ENCODE data around the gene EXTL1.

Gene EXTL1

GRCh38 chr1:26025060-26025459 lies 3.5 kb downstream of the EXTL1 start:
- DNase-seq (ENCODE audit: low spot score): no peak

GRCh38 chr1:26025517-26025916 lies 3.9 kb downstream of the EXTL1 start:
- DNase-seq (ENCODE audit: low spot score): no peak

- DNase-seq (ENCODE audit: low spot score): no peak
Measured at GRCh38 chr1:26027716-26028489, 6.3 kb downstream of the EXTL1 start.

- DNase-seq (ENCODE audit: low spot score): no peak
Measured at GRCh38 chr1:26028490-26028980, 7.0 kb downstream of the EXTL1 start.

- no peak for DNase-seq (ENCODE audit: low spot score)
Measured at GRCh38 chr1:26029054-26029863, 7.7 kb downstream of the EXTL1 start.

GRCh38 chr1:26029864-26030481 lies 8.4 kb downstream of the EXTL1 start:
- DNase-seq (ENCODE audit: low spot score): no peak

- DNase-seq (ENCODE audit: low spot score): no peak
Measured at GRCh38 chr1:26031196-26031595, 9.6 kb downstream of the EXTL1 start.

GRCh38 chr1:26031611-26032220 lies 10.1 kb downstream of the EXTL1 start:
- no peak for DNase-seq (ENCODE audit: low spot score)

- no peak for DNase-seq (ENCODE audit: low spot score)
Measured at GRCh38 chr1:26032656-26033357, 11.2 kb downstream of the EXTL1 start.

GRCh38 chr1:26034504-26035202 lies 13.1 kb downstream of the EXTL1 start:
- no peak for DNase-seq (ENCODE audit: low spot score)

GRCh38 chr1:26035203-26035958 lies 13.8 kb downstream of the EXTL1 start:
- DNase-seq (ENCODE audit: low spot score): peak; percentile 91

GRCh38 chr1:26035959-26036755 lies 14.6 kb downstream of the EXTL1 start:
- DNase-seq (ENCODE audit: low spot score): peak; percentile 92

GRCh38 chr1:26036756-26037281 lies 15.2 kb downstream of the EXTL1 start:
- DNase-seq (ENCODE audit: low spot score): no peak

GRCh38 chr1:26037904-26038303 lies 16.3 kb downstream of the EXTL1 start:
- no peak for DNase-seq (ENCODE audit: low spot score)

- DNase-seq (ENCODE audit: low spot score): no peak
Measured at GRCh38 chr1:26038477-26038876, 16.9 kb downstream of the EXTL1 start.

GRCh38 chr1:26038904-26039303 lies 17.3 kb downstream of the EXTL1 start:
- no peak for DNase-seq (ENCODE audit: low spot score)

GRCh38 chr1:26041401-26041800 lies 19.8 kb downstream of the EXTL1 start:
- no peak for DNase-seq (ENCODE audit: low spot score)

GRCh38 chr1:26041978-26042377 lies 20.4 kb downstream of the EXTL1 start:
- no peak for DNase-seq (ENCODE audit: low spot score)

GRCh38 chr1:26043765-26044164 lies 22.2 kb downstream of the EXTL1 start:
- DNase-seq (ENCODE audit: low spot score): no peak
